Measurements from ENCODE around the gene CROCC2.

The CROCC2 gene

DNA sequence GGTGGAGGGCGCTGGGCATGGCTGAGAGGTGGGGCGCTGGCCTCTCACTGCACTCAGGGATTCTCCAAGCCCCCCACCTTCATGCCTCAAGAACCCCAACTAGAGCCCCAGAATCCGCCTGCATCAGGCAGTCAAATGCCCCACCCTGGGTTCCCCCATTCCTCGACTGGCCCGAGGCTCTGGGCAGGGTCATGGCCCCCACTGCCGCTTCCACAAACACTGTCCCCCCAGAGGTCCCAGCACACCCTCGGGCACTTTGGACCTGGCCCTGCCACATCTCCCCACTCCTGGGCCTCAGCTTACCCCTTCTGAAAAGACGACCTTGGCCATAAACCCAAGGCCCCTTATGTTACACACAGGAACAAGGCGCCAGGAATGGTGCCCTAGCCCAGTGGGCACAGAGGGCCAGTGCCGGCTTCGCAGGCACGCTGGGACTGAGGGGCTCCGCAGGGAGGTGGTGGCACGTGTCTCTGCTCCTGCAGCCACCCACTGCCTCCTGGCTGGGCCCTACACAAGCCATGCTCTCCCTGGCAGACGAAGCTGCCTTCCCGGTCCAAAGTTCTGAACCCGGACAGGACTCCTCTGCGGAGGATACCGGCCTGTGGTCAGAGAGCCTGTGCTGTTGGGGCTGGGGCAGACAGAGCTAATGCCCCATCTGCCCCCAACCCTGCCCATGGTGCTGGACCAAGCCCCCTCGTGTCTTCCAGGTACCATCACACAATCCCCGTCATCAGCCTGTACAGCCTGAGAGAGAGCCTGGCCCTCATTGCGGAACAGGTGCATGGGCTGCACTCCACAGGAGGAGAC is 30.7 kb upstream of the CROCC2 start:
- no peak for DNase-seq (ENCODE audit: low read depth, low spot score)

DNA sequence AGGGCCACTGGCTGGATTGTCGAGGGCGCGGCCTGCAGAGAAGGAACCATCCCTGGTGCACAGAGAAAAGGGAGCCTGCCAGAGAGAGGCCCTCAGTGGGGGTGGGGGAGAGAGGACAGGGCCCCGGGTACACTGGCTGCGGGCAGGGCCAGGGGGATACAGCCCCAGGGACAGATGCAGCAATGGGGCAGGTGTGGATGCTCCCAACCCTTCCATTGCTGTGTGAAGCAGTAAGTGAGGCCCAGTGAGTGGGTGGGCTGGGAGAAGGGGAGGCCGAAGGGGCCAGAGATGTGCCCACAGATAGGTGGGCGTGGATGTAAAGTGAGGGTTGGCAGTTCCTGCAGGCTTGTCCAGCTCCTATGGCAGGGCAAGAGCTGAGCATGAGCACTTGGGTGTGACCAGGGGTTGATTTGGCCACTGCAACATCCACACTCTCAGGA is 30.1 kb upstream of the CROCC2 start:
- DNase-seq (ENCODE audit: low read depth, low spot score), result no peak

DNA sequence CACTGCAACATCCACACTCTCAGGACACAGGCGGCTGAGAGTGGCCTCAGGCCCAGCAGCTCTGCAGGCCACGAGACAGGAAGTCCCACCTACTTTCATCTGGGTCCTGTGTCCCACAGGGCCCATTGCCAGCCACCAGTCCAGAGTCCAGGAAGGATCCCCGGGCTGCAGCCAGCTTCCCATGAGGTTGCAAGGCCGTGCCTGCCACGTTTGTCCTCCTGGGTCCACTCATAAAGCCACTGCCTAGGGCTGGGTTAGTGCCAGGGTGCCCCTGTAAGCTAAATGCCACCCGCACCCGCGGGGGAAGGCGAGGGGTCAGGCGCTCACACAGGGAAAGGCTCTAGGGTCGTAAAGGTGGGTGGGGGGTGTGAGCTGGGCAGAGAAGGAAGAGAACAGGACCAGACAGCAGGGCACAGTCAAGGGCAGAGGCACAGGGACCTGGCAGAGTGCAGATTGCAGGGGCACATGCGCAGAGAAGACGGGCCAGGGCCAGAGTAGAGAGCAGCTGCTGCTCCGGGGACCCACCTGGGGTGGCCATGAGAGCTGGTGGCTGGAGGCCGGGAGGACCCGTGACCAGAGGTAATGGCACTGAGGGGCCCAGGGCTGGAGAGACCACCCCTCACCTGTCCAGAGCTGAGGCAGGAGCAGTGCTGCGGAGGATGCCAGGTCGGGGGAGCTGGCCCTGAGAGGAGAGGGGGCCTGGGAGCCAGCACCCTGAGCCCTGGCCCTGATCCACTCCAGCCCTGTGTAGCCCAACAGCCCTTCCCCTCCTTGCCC is 29.5 kb upstream of the CROCC2 start:
- no peak for DNase-seq (ENCODE audit: low read depth, low spot score)

DNA sequence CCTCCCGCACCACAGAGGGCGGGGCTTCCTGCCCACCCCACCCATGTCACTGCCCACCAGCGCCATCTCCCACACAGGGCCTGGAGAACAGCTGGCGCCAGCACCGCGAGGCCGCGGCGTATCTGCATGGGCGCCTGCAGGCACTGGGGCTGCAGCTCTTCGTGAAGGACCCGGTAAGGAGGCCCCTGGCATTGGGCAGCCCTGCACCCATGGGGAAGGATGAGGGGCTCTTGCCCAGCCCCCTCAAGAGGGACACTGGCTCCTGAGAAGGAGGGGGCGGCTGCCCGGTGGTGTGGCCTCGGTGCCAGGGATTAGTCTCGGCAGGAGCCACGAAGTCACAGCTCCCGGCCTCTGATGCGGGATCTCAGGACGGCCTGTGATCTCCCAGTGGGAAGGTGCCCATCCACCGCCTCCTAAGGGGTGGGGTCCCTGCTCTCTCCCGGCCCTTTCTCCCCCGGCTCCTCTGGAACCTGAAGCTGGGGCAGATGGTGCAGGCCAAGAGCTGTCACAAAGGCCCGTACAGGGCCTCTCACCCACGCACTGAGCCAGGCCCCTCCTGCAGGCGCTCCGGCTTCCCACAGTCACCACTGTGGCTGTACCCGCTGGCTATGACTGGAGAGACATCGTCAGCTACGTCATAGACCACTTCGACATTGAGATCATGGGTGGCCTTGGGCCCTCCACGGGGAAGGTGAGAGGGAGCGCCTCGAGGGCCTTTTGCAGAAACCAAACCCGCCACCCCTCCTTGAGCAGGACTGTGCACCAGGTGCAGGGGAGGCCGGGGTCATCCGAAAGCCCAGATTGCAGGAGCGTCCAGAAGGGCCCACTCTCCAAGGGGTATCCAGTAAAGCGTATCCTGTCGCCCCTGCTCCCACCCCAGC is 28.4 kb upstream of the CROCC2 start:
- DNase-seq (ENCODE audit: low read depth, low spot score), result no peak

- DNase-seq (ENCODE audit: low read depth, low spot score), result no peak
Measured at GRCh38 chr2:240878341-240878936, 27.7 kb upstream of the CROCC2 start.

- no peak for DNase-seq (ENCODE audit: low read depth, low spot score)
Measured at GRCh38 chr2:240879105-240879504, 27.0 kb upstream of the CROCC2 start.

DNA sequence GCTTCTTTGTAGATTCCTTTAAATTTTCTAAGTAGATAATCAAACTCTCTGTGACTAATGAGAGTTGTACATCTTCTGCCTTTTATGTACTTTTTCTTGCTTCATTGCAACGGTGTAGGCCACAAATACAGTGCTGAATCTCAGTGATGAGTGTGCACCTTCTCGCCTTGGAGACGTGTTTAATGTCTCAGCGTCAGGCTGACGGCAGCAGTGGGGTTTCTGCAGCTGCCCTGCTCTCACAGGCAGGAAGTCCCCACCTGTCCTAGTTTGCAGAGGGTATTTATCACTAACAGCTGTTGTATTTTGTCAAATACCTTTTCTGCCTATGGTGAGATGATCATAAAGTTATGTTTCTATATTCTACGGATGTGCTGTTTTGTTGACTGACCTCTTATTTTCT is 24.2 kb upstream of the CROCC2 start:
- no peak for DNase-seq (ENCODE audit: low read depth, low spot score)

- DNase-seq (ENCODE audit: low read depth, low spot score), result no peak
Measured at GRCh38 chr2:240884221-240884620, 21.9 kb upstream of the CROCC2 start.

GRCh38 chr2:240884745-240885144 is 21.4 kb upstream of the CROCC2 start:
- DNase-seq (ENCODE audit: low read depth, low spot score), result no peak

DNA sequence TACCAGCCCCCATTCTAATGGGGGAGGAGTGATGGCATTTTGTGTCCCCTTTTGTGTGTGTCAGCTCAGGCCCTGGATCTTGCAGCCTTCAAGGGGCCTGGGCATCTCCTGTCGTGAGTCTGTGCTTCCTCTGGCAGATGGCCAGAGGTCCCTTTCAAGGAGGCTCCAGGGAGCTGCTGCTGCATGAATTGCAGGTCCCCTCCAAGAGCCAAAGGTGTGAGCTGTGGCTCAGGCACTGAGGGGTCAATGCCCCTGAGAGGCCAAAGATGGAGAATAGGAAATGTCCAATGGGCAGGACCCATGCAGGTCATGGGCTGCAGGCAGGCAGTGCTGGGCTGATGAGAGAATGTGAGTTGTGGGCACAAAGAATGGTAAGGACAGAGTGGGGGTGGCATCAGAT is 20.6 kb upstream of the CROCC2 start:
- no peak for DNase-seq (ENCODE audit: low read depth, low spot score)

GRCh38 chr2:240886023-240886565 is 20.0 kb upstream of the CROCC2 start:
- no peak for DNase-seq (ENCODE audit: low read depth, low spot score)

DNA sequence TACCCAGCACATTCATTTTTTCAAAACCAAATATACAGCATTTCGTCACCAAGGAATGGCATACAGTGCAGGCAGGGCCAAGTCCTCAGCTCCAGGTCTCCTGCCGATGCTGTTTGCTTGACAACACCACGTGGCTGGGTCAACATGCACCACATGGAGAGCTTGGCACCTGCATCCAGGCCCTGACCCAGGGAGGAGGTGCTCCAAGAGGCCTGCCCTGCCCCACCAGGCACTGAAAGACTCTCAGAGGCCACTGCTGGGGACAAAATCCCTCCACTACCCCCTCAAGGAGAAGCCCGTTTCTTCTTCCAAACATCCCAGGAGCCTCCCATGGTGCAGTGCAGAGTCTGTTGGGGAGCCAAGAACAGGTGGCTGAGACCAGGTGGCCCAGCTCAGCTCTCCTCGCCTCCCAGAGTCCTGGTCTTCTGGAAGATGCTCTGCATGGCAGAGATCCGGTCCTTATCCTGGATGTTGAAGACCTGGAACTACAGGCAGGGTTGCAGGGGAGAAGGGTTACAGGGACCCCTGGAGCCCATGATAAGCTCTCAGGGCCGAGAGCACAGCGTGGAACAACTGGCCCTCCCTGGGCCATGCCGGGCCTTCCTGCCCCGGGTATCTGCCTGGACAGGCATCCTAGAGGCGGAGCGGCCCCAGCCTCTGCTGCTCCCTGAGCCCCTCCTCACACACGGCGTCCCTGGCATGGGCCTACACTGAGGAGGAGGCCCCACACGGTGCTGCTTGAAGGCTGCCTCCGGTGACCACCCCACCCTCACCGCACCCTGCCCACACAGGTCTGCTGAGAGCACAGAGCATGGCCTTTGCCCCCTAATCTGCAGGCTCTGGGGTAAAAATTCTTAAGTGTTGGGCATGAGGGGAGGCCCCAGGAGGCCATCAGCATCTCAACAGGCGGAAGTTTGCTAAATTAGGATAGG is 19.2 kb upstream of the CROCC2 start:
- DNase-seq (ENCODE audit: low read depth, low spot score), result no peak

- no peak for DNase-seq (ENCODE audit: low read depth, low spot score)
Measured at GRCh38 chr2:240887631-240888030, 18.5 kb upstream of the CROCC2 start.

GRCh38 chr2:240888130-240888889 is 17.8 kb upstream of the CROCC2 start:
- no peak for DNase-seq (ENCODE audit: low read depth, low spot score)

DNA sequence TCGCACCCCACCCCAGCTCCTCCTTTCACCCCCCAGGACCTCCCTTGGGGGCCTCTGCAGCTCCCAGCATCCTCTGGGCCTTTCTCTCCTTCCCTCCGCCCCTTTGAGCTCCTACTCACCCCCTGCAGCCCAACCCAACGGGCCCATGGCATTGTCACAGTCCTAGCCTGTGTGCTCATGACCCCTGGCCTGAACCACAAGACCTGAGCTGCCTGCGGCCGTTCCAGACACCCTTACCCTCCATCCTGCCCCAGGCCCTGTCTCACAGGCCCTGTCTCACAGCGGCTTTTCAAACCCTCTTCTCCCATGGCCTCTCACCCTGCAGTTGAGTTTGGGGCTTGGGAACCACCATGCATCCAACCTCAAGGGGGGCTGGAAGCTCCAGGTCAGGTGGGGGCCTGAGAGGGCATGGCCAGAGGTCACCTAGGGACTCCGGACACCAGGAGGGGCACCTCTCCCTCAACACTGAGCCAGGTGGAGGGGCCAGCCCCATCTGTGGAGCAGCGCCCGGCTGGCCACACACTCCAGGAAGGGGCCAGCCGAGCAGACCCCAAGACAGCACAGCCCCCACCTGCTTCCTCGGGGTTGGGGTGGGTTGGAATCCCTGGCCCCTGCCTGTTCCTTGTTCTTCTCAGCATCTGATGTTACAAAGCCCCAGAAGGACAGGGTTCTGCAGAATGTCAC is 17.1 kb upstream of the CROCC2 start:
- DNase-seq (ENCODE audit: low read depth, low spot score), result no peak

DNA sequence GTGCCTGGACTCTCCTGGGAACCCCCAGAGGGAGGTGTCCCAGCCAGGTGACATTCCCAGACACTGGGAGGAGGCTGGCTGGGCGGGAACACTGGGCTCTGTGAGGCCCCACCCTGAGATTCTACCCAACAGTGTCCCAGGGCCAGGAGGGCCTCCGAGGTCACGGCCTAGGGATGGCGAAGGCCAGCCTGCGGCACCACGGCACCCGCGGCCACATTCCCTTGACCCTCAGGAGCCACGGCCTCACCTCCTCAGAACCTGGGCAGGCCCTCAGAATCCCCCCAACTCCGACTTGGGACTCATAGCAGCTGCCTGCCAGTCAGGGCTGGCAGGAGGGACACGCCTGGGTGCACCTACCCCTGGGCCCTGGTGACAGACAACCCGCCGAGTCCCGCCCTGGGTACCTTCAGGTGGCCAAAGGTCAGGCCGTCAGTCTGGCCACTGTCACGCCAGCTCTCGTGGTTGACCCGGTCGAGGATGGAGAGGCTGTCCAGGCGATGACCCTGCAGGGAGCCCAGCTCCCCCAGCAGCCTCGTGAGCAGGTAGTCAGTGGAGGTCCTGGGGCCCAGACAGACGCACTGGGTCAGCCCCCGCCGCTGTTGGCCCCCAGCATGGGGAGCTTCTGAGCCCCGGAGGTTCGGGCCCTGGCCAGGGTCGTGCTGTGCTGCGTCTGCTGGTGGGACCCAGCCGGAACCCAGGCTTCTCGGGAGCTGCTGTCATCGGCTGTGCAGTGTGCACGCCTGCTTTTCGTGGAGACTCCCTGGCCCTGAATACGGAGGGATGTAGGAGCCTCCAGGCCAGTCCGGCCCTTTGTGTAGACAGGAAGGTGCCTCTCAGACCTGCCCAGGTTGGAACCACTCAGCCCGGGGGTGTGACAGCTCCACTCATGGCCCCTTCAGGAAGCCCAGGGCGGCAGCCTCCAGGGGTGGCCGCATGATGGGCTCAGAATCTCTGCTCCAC is 16.3 kb upstream of the CROCC2 start:
- no peak for DNase-seq (ENCODE audit: low read depth, low spot score)

- DNase-seq (ENCODE audit: low read depth, low spot score), result no peak
Measured at GRCh38 chr2:240890691-240891090, 15.4 kb upstream of the CROCC2 start.
